Measurements from ENCODE around the gene COX7A2L.
"Not testable (repeated sequence)": the region's sequence is repeated elsewhere in the genome, so short reads cannot be mapped to it uniquely, and the experiment has no call there.

Gene COX7A2L, protein sequence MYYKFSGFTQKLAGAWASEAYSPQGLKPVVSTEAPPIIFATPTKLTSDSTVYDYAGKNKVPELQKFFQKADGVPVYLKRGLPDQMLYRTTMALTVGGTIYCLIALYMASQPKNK

DNA sequence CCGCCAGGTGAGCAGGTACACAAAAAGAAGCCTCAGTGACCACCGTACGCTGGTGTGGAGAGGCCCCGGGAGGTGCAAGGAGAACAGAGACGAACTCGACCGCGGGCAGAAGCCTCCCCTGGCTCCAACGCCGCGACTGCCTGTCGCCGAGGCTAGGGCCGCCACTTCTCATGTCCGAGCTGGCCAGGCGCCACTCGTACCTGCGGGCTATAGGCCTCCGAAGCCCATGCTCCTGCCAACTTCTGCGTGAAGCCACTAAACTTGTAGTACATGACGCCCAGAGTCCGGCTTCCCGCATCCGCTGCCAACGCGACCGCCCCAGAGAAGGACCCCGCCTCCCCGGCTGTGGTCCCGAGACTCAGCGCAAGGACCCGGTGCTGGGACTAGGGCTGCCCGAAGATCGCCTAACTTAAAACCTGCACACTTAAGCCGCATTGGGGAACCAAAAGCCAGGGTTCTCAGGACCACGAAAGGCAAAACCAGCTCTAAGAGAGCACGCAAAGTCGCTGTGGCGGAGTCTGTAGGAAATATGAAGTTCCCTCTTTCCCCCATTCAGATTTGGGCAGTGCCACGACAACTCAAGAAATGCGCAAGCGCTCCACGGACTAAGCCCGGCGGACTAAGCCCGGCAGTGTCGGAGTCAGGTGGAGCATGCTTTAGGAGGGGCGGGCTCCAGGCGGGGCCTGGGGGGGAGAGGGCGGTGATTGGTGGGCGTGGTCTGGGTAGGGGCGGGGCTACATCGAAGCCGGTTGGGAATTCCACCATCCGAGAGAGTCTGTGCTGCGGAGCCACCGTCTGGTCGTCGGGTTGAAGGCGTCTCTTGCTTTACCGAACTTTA lies at the start of gene COX7A2L:
COX7A2L (minus strand) TSS at position 328 of the 838 bp plus-strand sequence; CDS start at position 272, 56 bp downstream.
- DNase-seq: peak; percentile 97

- no peak for DNase-seq
These were observed 47.0 kb upstream of the COX7A2L start for GRCh38 chr2:42408009-42408408.

GRCh38 chr2:42407476-42407875 lies 46.5 kb upstream of the COX7A2L start:
- DNase-seq: no peak

- no peak for DNase-seq
These were observed 43.7 kb upstream of the COX7A2L start for GRCh38 chr2:42404676-42405075.

DNA sequence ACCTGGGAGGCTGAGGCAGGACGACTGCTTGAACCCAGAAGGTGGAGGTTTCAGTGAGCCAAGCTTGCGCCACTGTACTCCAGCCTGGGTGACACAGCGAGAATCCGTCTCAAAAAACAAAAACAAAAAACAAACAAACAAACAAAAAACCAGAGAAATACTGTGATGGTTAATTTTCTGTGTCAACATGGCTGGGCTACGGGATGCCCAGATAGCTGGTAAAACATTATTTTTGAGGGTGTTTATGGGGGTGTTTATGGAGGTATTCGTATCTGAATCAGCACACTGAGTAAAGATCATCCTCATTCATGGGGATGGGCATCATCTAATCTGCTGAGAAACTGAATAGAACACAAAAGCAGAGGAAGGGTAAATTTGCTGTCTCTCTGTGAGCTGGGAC lies 40.8 kb upstream of the COX7A2L start:
- DNase-seq: no peak

DNA sequence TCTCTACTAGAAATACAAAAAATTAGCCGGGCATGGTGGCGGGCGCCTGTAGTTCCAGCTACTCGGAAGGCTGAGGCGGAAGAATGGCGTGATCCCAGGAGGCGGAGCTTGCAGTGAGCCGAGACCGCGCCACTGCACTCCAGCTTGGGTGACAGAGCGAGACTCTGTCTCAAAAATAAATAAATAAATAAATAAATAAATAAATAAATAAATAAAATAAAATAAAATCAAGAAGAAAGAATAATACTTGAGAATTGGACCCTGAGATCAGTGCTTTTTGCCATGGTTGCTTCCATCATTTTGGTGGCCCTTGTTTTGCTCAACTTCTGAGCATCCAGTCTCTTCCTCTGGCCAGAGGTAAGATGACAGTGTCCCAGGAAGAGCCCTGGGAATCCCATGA lies 37.0 kb upstream of the COX7A2L start:
- not testable (repeated sequence) for DNase-seq

GRCh38 chr2:42393320-42393719 lies 32.3 kb upstream of the COX7A2L start:
- DNase-seq: not testable (repeated sequence)

- no peak for DNase-seq
These were observed 31.2 kb upstream of the COX7A2L start for GRCh38 chr2:42392191-42392590.

- DNase-seq: no peak
These were observed 29.5 kb upstream of the COX7A2L start for GRCh38 chr2:42390401-42390969.

- no peak for DNase-seq
These were observed 25.7 kb upstream of the COX7A2L start for GRCh38 chr2:42386682-42387081.

DNA sequence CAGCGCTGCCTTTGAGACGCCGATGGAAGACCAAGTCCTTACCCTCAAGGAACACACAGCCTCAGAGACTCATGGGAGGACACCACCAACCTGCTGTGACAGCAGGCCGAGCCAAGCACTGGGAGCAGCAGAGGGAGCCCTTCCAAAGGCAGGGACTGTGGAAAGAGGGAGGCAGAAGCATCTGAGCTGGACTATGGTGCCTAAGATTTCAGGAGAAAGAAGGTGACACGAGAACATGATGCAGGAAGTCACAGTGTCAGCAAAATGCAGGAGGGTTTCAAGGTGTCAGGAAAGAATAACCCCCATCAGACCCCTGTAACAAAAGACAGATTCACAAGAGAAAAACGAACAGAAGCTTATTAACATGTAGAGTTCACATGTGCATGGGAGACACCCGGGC lies 24.2 kb upstream of the COX7A2L start:
- no peak for DNase-seq

DNA sequence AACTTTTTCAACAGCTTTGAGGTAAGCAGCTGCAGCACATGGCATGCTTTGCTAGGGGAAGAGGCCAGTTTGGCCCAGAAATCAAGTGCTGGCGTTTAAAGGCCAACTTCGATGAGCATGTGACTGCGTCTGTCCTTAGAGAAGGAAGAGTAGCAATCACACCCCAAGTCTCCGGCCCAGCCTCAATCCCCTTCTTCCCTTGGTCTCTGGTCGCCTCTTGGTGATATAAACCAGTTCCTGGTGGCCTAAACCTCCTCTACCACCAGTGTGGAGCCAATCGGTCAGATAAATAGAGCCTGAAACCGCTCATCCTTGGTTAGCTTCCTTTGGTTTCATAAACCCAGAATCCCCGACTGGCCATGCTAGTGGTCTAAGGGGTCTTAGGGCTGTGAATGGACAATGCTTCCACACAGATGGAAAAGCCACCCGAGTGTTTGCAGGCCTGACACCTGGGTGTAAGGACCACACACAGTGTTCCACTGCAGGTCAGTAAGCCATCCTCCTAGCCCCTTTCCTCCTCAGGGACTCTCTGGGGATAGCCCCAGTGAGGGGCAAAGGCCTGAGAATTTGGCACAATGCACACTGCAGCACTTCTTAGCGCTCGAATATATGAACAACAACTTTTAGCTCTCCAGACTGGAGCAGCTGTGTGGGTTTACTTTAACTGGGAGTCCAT lies 23.0 kb upstream of the COX7A2L start:
- no peak for DNase-seq

GRCh38 chr2:42382144-42382543 lies 21.1 kb upstream of the COX7A2L start:
- DNase-seq: no peak

DNA sequence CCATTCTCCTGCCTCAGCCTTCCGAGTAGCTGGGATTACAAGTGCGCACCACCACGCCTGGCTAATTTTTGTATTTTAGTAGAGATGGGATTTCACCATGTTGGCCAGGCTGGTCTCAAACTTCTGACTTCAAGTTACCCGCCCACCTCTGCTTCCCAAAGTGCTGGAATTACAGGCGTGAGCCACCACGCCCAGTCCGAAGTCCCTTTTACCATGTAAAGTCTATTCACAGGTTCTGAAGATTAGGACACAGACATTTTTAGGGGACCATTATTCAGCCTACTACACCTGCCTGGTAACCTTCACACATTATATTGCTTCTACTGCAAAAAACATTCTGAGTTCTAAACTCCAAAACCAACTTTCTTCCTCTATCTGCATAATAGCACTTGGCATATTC lies 19.0 kb upstream of the COX7A2L start:
- DNase-seq: not testable (repeated sequence)

DNA sequence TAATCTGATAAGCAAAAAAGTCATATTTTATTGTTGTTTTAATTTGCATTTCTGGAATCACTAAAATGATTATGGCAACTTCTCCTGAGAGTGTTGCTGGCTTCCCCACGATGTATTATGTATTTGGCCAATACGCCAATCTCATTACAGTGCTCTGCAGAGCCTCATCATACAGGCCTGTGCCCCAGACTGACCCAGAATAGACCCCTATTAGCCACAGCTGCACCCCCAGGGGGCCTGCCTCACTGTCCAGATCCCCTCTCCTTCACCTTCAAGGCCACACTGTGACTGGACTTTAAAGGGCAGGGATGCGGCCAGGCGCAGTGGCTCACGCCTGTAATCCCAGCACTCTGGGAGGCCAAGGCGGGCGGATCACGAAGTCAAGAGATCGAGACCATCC lies 17.4 kb upstream of the COX7A2L start:
- DNase-seq: no peak

- no peak for DNase-seq
These were observed 15.7 kb upstream of the COX7A2L start for GRCh38 chr2:42376758-42377157.

DNA sequence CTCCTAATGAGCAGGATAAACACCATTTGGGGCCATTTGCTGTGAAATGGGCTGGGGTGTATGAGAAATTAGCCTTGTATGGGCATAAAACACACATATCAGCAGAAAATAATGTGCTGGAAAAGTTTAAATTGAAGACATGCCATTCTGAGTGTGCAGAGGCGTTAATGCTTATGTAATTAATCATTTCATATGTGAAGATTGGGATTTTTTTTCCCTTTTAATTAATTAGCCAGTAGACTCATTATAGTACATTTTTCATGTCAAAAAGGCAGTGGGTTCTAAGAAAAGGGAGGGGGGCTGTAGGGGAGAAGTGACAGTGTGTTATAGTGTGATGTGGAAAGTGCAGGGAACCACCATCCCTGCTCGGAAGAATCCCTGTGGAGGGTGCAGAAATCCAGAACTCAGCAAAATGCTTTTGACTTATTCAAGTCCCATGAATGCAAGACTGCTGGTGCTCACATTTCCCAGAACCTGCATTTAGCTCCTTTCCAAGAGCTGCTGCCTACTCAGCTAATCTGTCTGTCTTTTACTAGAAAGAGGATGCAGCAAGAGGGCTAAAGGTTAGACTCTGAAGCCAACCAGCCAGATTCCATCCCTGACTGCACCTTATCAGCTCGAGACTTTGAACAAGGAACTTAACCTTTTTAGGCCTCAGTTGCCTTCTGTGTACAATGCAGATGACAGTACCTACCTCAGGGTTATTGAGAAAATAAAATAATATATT lies 11.6 kb upstream of the COX7A2L start:
- no peak for DNase-seq

GRCh38 chr2:42371611-42372473 lies 10.8 kb upstream of the COX7A2L start:
- no peak for DNase-seq

GRCh38 chr2:42369532-42370229 lies 8.7 kb upstream of the COX7A2L start:
- DNase-seq: no peak

DNA sequence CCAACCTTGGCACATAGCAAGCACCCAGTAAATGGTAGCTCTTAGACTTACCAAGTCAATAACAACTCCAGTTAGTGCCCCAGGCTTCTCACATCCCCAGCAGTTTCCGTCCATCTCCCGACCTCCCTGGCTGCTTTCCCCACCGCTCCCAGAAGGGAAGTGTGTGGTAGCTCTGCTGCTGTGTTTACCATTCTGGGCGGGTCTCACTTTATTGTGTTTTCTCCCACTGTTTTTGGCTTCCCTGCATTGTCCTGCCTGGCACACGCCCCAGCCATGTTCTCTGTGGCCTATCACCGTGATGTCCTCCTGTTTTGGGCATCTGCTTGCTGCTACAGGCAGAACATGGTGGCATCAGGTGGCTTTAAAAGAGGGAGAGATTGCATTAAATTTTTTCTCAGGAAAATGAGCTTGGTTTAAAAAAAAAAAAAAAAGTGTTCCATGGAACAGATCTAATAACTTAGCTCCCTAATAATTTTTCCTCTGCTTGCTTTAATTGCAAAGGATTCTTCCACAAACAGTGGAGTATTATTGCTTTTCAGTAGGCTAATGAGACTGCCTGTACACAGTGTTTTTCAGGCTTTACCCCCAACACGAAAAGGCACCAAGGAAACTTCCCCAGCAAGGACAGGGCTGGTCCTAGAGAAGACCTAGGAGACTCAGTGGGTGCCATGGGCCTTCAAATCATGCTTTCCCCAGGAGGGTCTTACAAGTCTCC lies 8.0 kb upstream of the COX7A2L start:
- DNase-seq: no peak

DNA sequence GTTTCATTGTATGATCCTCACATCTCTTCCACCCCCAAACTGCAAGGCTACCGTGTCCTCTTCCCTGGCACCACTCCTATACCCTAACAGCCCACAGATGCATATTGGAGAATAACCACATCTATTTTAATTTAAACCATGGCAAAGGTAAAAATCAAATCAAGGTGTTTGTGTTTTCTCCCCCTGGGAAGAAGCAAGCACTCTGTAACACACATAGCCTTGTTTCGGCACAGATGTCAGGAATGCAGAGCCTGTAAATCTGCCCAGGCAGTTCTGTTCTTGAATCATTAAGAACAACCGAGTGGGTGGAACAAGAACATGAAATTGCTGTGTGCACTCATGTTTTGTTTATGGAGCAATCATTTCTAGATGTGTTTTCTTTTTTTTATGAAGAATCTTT lies 6.8 kb upstream of the COX7A2L start:
- no peak for DNase-seq
